GM10266 (cell line): ENCODE measurements around the gene GORAB.

ENCODE experiments used
- DNase-seq: peaks from one replicate; pipeline ENCODE4 v3.0.0; 2012; ENCODE audit errors: extremely low spot score
- TF ChIP-seq, protein P1 (sequence below): IDR thresholded peaks from 2 replicates; pipeline ENCODE4 v1.5.1; 2012; ENCODE audit warnings: mild to moderate bottlenecking, low read depth; ENCODE audit not compliant: control insufficient read depth, insufficient read depth; ENCODE audit errors: missing control alignments

GORAB gene

DNA sequence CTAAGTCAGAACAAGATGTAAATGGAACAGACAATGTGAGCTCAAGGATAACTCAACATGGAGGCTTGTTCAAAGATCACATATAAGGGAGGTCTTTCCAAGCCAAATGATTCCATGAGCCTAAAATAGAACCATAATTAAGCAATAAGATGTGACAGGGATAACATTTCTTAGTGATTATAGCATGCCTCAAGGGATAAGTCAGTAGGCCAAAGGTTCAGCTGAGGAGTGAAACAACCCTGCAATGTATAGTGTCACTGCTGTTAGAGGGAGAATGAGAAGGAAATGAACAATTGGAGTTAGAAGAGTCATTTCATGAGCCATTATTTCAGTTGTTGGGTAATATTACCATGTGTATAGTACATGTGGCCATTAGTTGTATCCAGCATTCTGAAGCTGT is 25.0 kb downstream of the GORAB start:
- TF ChIP-seq, protein P1, sequence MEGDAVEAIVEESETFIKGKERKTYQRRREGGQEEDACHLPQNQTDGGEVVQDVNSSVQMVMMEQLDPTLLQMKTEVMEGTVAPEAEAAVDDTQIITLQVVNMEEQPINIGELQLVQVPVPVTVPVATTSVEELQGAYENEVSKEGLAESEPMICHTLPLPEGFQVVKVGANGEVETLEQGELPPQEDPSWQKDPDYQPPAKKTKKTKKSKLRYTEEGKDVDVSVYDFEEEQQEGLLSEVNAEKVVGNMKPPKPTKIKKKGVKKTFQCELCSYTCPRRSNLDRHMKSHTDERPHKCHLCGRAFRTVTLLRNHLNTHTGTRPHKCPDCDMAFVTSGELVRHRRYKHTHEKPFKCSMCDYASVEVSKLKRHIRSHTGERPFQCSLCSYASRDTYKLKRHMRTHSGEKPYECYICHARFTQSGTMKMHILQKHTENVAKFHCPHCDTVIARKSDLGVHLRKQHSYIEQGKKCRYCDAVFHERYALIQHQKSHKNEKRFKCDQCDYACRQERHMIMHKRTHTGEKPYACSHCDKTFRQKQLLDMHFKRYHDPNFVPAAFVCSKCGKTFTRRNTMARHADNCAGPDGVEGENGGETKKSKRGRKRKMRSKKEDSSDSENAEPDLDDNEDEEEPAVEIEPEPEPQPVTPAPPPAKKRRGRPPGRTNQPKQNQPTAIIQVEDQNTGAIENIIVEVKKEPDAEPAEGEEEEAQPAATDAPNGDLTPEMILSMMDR = no peak

DNA sequence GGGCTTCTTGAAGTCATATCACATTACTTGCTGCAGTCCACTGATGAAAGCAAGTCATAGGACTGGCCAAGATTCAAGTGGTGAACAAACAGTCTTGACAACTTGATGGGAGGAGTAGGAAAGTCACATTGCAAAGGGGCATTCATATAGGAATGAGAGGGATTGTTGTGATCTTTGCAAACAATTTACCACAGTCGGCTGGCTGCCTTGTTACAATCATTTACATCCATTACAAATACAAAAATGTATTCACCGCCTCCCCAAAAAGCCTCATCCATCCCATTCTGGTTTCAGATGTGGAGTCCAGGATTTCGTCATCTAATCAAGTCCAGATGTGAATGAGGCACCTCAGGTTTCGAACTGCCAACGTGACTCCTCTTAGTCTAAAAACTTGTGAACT is 26.8 kb downstream of the GORAB start:
- TF ChIP-seq, protein P1 = no peak
- no peak for DNase-seq

More for the DNA sequence above, 25.0 kb downstream of the GORAB start:
- DNase-seq = no peak

DNA sequence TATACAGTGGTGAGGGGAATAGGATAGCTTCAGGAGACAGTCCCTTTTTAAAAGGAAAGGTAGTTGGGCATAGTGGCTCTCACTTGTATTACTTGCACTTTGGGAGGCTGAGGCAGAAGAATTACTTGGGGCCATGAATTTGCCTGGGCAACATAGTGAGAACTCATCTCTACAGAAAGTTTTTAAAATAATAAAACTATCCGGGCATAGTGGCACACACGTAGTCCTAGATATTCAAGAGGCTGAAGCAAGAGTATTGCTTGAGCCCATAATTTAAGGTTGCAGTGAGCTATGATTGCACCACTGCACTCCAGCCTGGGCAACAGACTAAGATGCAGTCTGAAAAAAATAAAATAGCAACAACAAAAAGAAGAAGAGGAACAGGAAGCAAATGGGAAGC is 27.2 kb downstream of the GORAB start:
- TF ChIP-seq, protein P1 = no peak
- no peak for DNase-seq

DNA sequence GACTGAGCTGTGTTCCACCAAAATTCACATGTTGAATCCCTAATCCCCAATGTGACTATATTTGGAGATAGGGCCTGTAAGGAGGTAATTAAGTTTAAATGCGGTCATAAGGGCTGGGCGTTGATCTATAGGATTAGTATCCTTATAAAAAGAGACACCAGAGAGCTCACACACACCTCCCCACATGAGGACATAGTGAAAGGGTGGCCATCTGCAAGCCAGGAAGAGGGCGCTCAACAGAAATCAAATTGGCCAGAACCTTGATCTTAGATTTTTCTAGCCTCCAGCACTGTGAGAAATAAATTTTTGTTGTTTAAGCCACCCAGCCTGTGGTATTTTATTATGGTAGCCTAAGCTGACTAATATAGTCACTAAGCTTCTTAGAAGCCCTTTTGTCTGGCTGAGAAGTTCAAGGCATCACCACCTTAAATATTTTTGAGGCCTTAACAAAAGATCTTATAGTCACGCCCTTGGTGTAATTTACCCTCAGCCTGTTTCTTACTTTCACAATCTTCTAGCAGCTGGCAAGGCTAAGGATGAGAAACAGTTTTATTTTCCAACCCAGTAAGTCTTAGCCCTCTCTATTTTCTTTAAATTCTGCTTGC is 28.8 kb downstream of the GORAB start:
- DNase-seq = no peak
- TF ChIP-seq, protein P1 = no peak

DNA sequence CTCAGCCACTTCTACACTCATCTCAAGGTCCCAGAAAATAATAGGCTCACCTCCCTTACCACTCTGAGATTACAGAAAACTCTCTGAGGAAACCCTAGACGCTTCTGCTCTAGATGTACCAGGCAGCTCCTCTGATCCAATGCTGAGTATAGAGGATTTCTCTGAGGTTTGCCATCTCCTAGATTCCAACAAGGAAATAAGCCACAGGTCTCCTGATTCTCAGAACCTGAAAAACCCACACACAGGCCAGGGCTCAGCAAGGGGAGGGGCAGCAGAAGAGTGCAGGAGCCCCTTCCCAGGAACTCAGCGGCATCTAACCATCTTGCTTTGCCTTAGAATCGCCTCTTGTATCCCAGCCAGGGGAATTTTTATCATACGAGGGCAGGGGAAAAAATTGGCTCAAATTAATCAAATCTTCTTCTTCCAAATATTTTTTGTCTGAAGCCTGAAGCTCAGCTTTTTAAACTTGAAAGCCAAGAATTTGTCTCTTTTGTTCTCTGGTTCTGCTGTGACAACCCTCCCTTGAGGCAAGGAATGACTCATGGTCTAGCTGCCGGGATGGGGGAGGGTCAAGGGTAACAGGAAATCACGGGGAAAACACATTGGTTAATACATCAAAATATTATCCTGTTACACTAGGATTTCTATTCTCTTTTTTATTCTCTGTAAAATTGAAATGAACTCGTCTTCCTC is 30.8 kb downstream of the GORAB start:
- TF ChIP-seq, protein P1 = no peak
- DNase-seq = peak; percentile 17

DNA sequence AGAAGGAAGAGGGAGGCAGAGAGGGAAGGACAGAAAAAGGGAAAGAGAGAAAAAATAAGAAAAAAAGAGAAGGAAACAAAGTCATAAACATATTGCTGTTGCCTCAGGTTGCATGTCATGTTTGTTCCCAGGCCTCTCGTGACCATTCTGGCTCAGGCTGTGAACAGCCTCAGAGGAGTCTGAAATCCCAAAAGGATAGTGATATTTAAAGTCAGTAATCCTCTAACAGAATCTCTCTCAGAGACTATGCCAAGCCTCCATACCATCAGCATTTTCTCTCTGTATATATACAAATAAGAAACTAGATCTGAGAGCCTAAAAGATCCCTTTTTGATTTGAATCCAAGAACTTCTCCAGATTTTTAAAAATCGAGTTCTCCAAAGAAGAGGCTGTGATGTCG is 35.2 kb downstream of the GORAB start:
- TF ChIP-seq, protein P1 = no peak

DNA sequence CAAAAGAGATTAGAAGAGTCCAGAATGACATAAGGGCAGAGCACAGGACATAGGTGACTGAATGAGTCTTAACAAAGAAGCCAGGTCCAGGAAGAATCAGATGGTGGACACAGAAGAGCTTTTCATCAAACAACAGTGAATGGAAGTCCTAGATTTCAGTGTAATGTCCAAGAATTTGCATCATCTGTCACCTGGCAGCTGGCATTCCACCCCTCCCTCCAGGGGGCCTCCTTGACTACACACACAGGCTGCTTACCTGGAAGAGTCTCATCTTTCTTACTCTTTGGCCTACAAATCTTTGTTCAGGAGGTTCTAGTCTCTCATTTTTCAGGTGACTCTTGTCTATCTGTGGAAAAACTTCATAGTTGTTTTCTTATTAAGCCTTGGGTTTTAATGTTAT is 36.2 kb downstream of the GORAB start:
- TF ChIP-seq, protein P1 = no peak
- DNase-seq = no peak

More for the DNA sequence above, 35.2 kb downstream of the GORAB start:
- DNase-seq = no peak
